A172 (cell line): Measurements from ENCODE around the gene EHBP1. TPM values are rescaled to one million over a fixed set of nuclear protein-coding genes. Genes with fewer than 3 reads are reported as not detected.

Source experiments
- DNase-seq: peaks from one replicate; pipeline ENCODE4 v3.0.0-alpha.2; 2015; ENCODE audit warnings: low spot score
- total RNA-seq: library from RNA; depleted of rRNA; stranded (reverse); fragments of >200 nt; shearing (Covaris generic); gene quantifications from 2 replicates; pipeline ENCODE4 v1.2.3, GENCODE V29; 2014

Gene EHBP1
- total RNA-seq, 1 experiment from 2014 or later, result 47.2 TPM

GRCh38 chr2:62956651-62957050 lies 251.1 kb downstream of the EHBP1 start:
- no peak for DNase-seq

- DNase-seq, result no peak
Measured at GRCh38 chr2:62958206-62958605, 252.7 kb downstream of the EHBP1 start.

- no peak for DNase-seq
Measured at GRCh38 chr2:62964050-62964449, 258.5 kb downstream of the EHBP1 start.

- DNase-seq, result no peak
Measured at GRCh38 chr2:62964671-62965070, 259.2 kb downstream of the EHBP1 start.

GRCh38 chr2:62966991-62967390 lies 261.5 kb downstream of the EHBP1 start:
- DNase-seq, result no peak

- no peak for DNase-seq
Measured at GRCh38 chr2:62968168-62968567, 262.7 kb downstream of the EHBP1 start.

- no peak for DNase-seq
Measured at GRCh38 chr2:62968668-62969067, 263.2 kb downstream of the EHBP1 start.

GRCh38 chr2:62971936-62972335 lies 266.4 kb downstream of the EHBP1 start:
- DNase-seq, result no peak

GRCh38 chr2:62972601-62973000 lies 267.1 kb downstream of the EHBP1 start:
- no peak for DNase-seq

- DNase-seq, result no peak
Measured at GRCh38 chr2:62974999-62975398, 269.5 kb downstream of the EHBP1 start.

GRCh38 chr2:62991605-62992004 lies 286.1 kb downstream of the EHBP1 start:
- no peak for DNase-seq

GRCh38 chr2:62992561-62992960 lies 287.0 kb downstream of the EHBP1 start:
- no peak for DNase-seq

GRCh38 chr2:62994206-62994605 lies 288.7 kb downstream of the EHBP1 start:
- no peak for DNase-seq

GRCh38 chr2:62996534-62997186 lies 291.1 kb downstream of the EHBP1 start:
- DNase-seq, result no peak

GRCh38 chr2:62998949-62999348 lies 293.4 kb downstream of the EHBP1 start:
- DNase-seq, result peak; percentile 33

- peak; percentile 90 for DNase-seq
Measured at GRCh38 chr2:62999905-63000304, 294.4 kb downstream of the EHBP1 start.

GRCh38 chr2:63000801-63001200 lies 295.3 kb downstream of the EHBP1 start:
- no peak for DNase-seq

- DNase-seq, result no peak
Measured at GRCh38 chr2:63001576-63001975, 296.1 kb downstream of the EHBP1 start.

GRCh38 chr2:63003351-63003750 lies 297.8 kb downstream of the EHBP1 start:
- no peak for DNase-seq

GRCh38 chr2:63007813-63008458 lies 302.4 kb downstream of the EHBP1 start:
- DNase-seq, result no peak

GRCh38 chr2:63008838-63009237 lies 303.3 kb downstream of the EHBP1 start:
- DNase-seq, result no peak

- no peak for DNase-seq
Measured at GRCh38 chr2:63009490-63009889, 304.0 kb downstream of the EHBP1 start.

- no peak for DNase-seq
Measured at GRCh38 chr2:63012541-63012940, 307.0 kb downstream of the EHBP1 start.

GRCh38 chr2:63013438-63013837 lies 307.9 kb downstream of the EHBP1 start:
- DNase-seq, result no peak
